ENCODE results near the gene CCIN.

The CCIN gene

GRCh38 chr9:36187414-36187813, 18.2 kb downstream of the CCIN start:
- POLR2A ChIA-PET (ENCODE audit: low non-redundant PET): no interaction called here
- TF ChIP-seq CTCF (conservative IDR thresholded peaks at IDR 0.05; ENCODE audit: low read depth): no peak
- no peak overlapping the region for H3K27ac ChIP-seq
- DNase-seq (ENCODE audit: low spot score): no peak
- CTCF ChIA-PET: no interaction called here

- no peak for DNase-seq (ENCODE audit: low spot score)
- ChIA-PET POLR2A (ENCODE audit: low non-redundant PET) (no interaction called here), CTCF (no interaction called here)
- H3K27ac ChIP-seq: no peak overlapping the region
- no peak for TF ChIP-seq CTCF (conservative IDR thresholded peaks at IDR 0.05; ENCODE audit: low read depth)
These were observed 19.0 kb downstream of the CCIN start for GRCh38 chr9:36188212-36188611.

- DNase-seq (ENCODE audit: low spot score): no peak
- ChIA-PET CTCF (interaction anchor here (0.6 to 2.0 kb wide), 8 partner anchors 21 to 429 kb away, joined by 3 to 6 read pairs (median 5); partner anchors contain the start of gene CCIN), POLR2A (ENCODE audit: low non-redundant PET) (interaction anchor here (0.9 kb wide), 1 partner anchor 139 kb away, joined by 3 read pairs; no protein-coding TSS in a partner anchor)
- TF ChIP-seq CTCF (conservative IDR thresholded peaks at IDR 0.05; ENCODE audit: low read depth): no peak
- peak overlapping the region; percentile 82 for H3K27ac ChIP-seq
These were observed 20.8 kb downstream of the CCIN start for GRCh38 chr9:36189976-36190375.

GRCh38 chr9:36190388-36191289, 21.5 kb downstream of the CCIN start, which contains the start of gene CLTA:
Gene CLTA (plus strand): TSS chr9:36190921. CDS start chr9:36191057, 136 bp downstream.
- TF ChIP-seq CTCF (conservative IDR thresholded peaks at IDR 0.05; ENCODE audit: low read depth): peak; percentile 82
- peak; percentile 100 for DNase-seq (ENCODE audit: low spot score)
- CTCF ChIA-PET: interaction anchor here (0.6 to 2.0 kb wide), 9 partner anchors 9 to 419 kb away, joined by 3 to 7 read pairs (median 4); no protein-coding TSS in a partner anchor

GRCh38 chr9:36191290-36191645, 22.1 kb downstream of the CCIN start:
- no peak for TF ChIP-seq CTCF (conservative IDR thresholded peaks at IDR 0.05; ENCODE audit: low read depth)
- DNase-seq (ENCODE audit: low spot score): peak; percentile 23
- ChIA-PET CTCF (interaction anchor here (0.6 to 1.2 kb wide), 2 partner anchors 27 to 235 kb away, joined by 3 to 7 read pairs; no protein-coding TSS in a partner anchor), POLR2A (ENCODE audit: low non-redundant PET) (interaction anchor here (0.6 kb wide), 1 partner anchor 16 kb away, joined by 3 read pairs; no protein-coding TSS in a partner anchor)
- peak overlapping the region; percentile 82 for H3K27ac ChIP-seq

More at GRCh38 chr9:36190388-36191289, 21.5 kb downstream of the CCIN start, which contains the start of gene CLTA:
- POLR2A ChIA-PET (ENCODE audit: low non-redundant PET): interaction anchor here (0.6 kb wide), 1 partner anchor 17 kb away, joined by 3 read pairs; no protein-coding TSS in a partner anchor
- H3K27ac ChIP-seq: peak within 1 kb of the TSS; percentile 82

GRCh38 chr9:36191686-36192085, 22.5 kb downstream of the CCIN start:
- CTCF ChIA-PET: interaction anchor here (0.6 to 1.2 kb wide), 2 partner anchors 27 to 236 kb away, joined by 3 to 7 read pairs; no protein-coding TSS in a partner anchor
- POLR2A ChIA-PET (ENCODE audit: low non-redundant PET): interaction anchor here (0.6 kb wide), 1 partner anchor 16 kb away, joined by 3 read pairs; no protein-coding TSS in a partner anchor

More at GRCh38 chr9:36191686-36192085, 22.5 kb downstream of the CCIN start:
- TF ChIP-seq CTCF (conservative IDR thresholded peaks at IDR 0.05; ENCODE audit: low read depth): no peak
- peak; percentile 18 for DNase-seq (ENCODE audit: low spot score)
- H3K27ac ChIP-seq: peak overlapping the region; percentile 82
